Measurements from ENCODE around the gene CDC42EP4.

DNA sequence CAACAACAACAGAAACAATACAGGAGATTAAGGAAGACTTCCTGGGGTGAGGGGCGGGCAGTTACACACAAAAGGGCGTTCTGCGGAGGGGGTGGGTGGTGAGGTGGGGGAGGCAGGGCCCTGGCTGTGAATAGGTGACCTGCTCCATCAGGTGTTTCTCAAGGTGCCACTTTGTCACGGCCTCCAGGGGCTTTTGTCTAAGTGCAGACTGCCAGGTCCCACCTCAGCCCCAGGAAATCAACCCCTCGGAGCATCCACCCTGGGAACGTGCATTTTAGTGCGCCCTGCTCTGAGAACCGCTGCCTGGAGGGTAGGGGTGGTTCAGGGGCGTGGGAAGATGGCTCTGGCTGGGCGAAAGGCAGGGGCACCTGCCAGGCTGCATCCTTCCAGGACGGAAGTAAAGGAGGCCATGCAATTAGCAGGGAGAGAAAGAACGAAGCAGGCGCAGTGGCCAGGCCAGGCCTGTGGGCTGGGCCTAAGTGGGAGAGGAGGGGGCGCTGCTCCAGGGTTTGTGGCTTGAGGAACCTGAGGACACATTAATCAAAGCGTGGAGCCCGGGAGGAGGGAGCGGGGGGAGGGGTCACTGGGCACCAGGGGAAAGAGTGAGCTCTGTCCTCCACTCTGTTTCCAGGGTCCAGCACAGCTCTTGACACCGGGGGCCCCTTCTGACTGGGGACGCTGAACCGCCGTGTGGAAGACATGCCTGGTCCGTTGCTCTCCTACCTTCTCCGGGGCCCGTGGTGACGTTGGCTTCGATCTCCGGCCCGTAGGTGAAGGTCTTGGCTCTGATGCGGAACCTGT lies 49.4 kb upstream of the CDC42EP4 start:
- TF ChIP-seq, protein P1, sequence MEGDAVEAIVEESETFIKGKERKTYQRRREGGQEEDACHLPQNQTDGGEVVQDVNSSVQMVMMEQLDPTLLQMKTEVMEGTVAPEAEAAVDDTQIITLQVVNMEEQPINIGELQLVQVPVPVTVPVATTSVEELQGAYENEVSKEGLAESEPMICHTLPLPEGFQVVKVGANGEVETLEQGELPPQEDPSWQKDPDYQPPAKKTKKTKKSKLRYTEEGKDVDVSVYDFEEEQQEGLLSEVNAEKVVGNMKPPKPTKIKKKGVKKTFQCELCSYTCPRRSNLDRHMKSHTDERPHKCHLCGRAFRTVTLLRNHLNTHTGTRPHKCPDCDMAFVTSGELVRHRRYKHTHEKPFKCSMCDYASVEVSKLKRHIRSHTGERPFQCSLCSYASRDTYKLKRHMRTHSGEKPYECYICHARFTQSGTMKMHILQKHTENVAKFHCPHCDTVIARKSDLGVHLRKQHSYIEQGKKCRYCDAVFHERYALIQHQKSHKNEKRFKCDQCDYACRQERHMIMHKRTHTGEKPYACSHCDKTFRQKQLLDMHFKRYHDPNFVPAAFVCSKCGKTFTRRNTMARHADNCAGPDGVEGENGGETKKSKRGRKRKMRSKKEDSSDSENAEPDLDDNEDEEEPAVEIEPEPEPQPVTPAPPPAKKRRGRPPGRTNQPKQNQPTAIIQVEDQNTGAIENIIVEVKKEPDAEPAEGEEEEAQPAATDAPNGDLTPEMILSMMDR (IDR thresholded peaks at IDR 0.05; ENCODE audit: poor library complexity), result no peak
- TF ChIP-seq EZH2 (IDR thresholded peaks at IDR 0.05; ENCODE audit: borderline replicate concordance) (no peak), EZH2phosphoT487 (IDR thresholded peaks at IDR 0.05; ENCODE audit: low read depth, severe bottlenecking, unreplicated experiment) (no peak)
